Left kidney (tissue), 8 donors: ENCODE results near the gene FBL. TPM values are rescaled to one million over a fixed set of nuclear protein-coding genes. Genes with fewer than 3 reads are reported as not detected.
"Not testable (repeated sequence)": the region's sequence is repeated elsewhere in the genome, so short reads cannot be mapped to it uniquely, and the experiment has no call there.

Experiments
- DNase-seq: peaks from one replicate; pipeline ENCODE4 v3.0.0-alpha.2; 2013
- long read RNA-seq, 8 donors: transcript quantifications; one replicate each; lab custom pipeline, GENCODE V29; 2026
- polyA plus RNA-seq: library from polyadenylated mRNA; unstranded; fragments of 120-200 nt; gene quantifications from one replicate; pipeline ENCODE4 v1.2.1, GENCODE V29; 2013; ENCODE audit not compliant: insufficient read length

Gene FBL
- 296 TPM for polyA plus RNA-seq
- long read RNA-seq, donor 1, transcript FBL-201 (9 exons, 1,160 nt) = major isoform, 43 of 119 reads
- long read RNA-seq, donor 1, partial matches to known transcripts = 70 of 119 reads
- long read RNA-seq, donor 1, other reads (novel, unspliced or antisense) = 6 of 119 reads
- long read RNA-seq, donor 2, transcript FBL-201 (9 exons, 1,160 nt) = major isoform, 52 of 101 reads
- long read RNA-seq, donor 2, partial matches to known transcripts = 37 of 101 reads
- long read RNA-seq, donor 2, other reads (novel, unspliced or antisense) = 10 of 101 reads
- long read RNA-seq, donor 3, transcript FBL-201 (9 exons, 1,160 nt) = major isoform, 35 of 58 reads
- long read RNA-seq, donor 3, partial matches to known transcripts = 20 of 58 reads
- long read RNA-seq, donor 3, other reads (novel, unspliced or antisense) = 0 of 58 reads
- long read RNA-seq, donor 4, transcript FBL-201 (9 exons, 1,160 nt) = major isoform, 10 of 16 reads
- long read RNA-seq, donor 4, partial matches to known transcripts = 6 of 16 reads
- long read RNA-seq, donor 4, other reads (novel, unspliced or antisense) = 0 of 16 reads
- long read RNA-seq, donor 5, transcript FBL-201 (9 exons, 1,160 nt) = major isoform, 116 of 225 reads
- long read RNA-seq, donor 5, partial matches to known transcripts = 87 of 225 reads
- long read RNA-seq, donor 5, other reads (novel, unspliced or antisense) = 19 of 225 reads
- long read RNA-seq, donor 6, transcript FBL-201 (9 exons, 1,160 nt) = major isoform, 66 of 160 reads
- long read RNA-seq, donor 6, partial matches to known transcripts = 77 of 160 reads
- long read RNA-seq, donor 6, other reads (novel, unspliced or antisense) = 14 of 160 reads
- long read RNA-seq, donor 7, transcript FBL-201 (9 exons, 1,160 nt) = major isoform, 77 of 186 reads
- long read RNA-seq, donor 7, partial matches to known transcripts = 101 of 186 reads
- long read RNA-seq, donor 7, other reads (novel, unspliced or antisense) = 6 of 186 reads
- long read RNA-seq, donor 8, transcript FBL-201 (9 exons, 1,160 nt) = major isoform, 23 of 42 reads
- long read RNA-seq, donor 8, partial matches to known transcripts = 17 of 42 reads
- long read RNA-seq, donor 8, other reads (novel, unspliced or antisense) = 0 of 42 reads

DNA sequence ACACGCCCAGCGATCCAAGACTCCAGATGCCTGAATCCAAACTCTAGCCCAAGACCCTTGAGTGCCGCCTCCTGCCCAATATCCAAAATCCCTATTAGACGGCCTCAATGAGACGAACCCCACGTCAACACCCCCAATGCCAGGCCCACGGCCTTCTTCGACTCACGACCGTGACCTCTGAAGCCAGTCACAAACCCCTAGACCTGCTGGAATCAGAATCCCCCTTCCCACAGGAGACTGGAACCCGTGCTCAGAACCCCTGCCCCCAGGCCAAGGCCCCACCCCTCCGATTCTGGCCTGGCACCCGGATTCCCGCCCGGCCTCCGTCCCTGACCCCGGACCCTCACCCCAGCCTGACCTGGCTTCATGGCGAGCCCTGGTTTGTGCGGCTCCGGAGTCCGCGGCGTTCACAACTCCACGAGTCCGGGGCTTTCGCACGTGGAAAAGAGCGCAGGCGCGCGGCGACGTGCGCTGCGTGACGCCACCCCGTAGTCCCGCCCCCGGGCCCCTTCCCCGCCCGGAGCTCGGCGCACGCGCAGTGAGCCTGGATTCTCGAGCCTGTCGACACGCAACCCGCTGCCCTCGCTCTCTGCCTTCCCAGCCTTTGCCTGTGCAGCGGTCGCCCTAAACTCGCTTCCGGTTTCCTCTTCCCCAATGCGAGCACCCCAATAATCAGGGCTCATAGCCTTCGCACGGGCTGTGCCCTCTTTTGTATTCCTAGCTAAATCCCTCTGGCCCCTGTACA is at the start of gene FBL:
Gene FBL, minus strand, starts transcription at position 447 of the 745 bp plus-strand sequence. Its CDS starts 79 bp downstream, at position 368.
- peak; percentile 91 for DNase-seq

GRCh38 chr19:39895096-39895495 is 48.9 kb upstream of the FBL start:
- DNase-seq = not testable (repeated sequence)

GRCh38 chr19:39894236-39894606 is 48.0 kb upstream of the FBL start:
- DNase-seq = not testable (repeated sequence)

DNA sequence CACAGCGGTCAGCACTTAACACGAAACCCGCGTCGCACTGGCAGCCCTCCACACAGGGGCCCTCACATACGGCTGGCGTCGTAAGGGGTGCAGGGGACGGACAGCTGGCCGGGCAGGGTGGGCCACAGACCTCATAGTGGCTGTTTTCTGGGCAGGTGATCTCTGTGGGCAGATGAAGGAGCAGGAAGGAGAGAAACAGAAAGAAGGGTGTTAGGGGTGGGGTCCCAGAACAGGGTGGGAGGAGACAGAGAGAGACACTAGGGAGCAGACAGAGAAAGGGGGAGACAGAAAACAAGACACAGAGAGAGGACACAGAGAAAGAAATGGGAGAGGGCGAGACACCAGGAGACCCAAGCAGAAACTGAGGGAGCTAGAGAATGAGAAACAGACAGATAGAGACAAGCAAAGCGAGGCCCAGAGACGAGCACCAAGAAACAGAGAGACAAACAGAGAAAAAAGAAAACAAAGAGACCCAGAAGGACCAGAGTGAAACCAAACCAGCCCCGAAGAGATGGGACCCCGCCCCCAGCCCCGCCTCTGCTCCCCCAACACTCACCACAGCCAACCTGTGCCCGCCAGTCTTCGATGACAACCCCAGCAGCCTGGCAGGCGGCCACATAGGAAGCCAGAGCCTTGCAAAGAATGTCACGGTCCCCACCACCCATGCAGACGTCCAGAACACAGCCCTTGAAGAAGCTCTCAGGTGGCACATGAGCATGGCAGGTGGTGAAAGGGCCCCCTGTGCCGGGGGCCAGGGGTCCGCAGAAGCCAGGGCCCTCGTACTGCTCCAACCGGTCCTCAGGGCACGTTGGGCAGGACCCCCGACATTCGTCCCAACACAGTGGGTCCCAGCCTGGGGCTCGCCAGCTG is 47.4 kb upstream of the FBL start:
- not testable (repeated sequence) for DNase-seq

DNA sequence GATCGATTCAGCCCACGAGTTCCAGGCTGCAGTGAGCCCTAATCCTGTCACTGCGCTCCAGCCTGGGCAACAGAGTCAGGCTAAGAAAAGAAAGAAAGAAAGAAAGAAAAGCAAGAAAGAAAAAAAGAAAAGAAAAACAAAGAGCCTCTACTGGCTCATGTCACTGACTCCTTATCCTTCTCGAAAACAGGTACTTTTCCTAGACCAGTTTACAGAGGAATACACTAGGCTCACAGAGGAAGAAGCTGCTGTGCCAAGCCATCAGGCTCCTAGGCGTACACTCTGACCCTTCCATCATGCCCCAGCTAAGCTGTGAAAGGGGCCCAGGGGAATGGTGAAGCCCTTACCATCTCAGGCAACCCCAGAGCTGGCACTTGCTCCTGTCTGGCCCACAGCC is 46.3 kb upstream of the FBL start:
- DNase-seq = not testable (repeated sequence)

DNA sequence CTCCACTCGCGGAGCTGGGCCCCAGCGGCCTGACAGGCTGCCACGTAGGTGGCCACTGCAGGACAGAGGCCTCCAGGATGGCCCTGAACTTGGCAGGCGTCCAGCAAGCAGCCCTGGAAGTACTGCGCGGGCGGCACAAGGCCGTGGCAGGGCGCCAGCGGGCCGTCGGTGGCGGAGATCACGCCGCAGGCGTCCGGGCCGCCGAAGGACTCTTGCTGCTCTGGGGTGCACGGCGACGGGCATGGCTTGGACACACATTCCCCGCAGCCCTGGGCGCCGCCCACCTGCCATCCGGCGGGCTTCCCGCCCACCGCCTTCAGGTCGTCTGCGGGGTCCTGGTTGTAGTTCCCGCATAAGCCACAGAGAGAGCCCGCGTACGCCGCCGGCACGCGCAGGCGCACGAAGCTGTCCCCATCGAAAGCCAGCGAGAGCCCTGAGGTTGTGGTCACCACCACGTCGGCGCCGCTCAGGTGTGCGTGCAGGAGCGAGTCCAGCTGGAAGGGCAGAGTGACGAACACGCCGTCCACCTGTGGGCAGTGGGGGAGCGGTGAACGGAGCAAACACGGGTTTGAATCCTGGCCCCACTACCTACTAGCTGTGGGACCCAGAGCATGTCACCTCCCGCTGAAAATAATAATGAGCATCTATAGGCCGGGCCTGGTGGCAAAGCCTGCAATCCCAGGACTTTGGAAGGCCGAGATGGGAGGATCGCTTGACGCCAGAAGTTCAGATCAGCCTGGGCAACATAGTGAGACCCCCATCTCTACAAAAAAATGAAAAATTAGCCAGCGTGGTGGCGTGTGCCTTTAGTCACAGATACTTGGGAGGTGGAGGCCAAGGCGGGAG is 45.7 kb upstream of the FBL start:
- peak; percentile 12 for DNase-seq

- DNase-seq = no peak
Observed at GRCh38 chr19:39890755-39891551, 44.8 kb upstream of the FBL start.

- not testable (repeated sequence) for DNase-seq
Observed at GRCh38 chr19:39889872-39890754, 43.9 kb upstream of the FBL start.

GRCh38 chr19:39887456-39887951 is 41.3 kb upstream of the FBL start:
- DNase-seq = not testable (repeated sequence)

DNA sequence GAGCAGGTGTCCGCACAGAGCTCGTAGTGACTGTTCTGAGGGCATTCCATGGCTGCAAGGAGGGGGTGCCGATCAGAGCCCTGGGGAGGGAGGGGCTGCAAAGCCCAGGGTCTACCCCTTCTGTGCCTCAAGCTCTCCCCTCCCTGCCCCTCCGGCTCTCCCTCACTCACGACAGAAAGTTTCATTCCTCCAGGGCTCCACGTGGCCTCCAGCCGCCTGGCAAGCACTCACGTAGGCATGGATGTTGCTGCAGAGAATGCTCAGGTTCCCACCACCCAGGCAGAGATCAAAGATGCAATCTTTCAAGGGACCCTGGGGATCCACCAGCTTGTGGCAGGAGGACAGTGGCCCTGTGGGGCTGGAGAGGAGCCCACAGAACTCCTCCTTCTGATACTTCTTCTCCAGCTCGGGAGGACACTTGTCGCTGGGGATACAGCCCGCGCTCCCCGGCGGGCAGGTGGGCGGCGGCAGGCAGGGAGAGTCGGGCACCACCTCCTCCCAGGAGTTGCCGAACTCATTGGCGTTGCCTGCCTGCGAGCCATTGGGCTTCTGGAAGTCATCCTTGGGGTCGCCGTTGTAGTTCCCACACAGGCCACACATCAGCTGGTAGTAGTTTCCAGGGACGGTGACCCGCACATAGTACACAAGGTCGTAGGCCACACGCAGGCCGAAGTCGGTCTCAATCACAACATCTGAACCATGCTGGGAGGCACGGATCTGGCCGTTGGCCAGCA is 39.8 kb upstream of the FBL start:
- not testable (repeated sequence) for DNase-seq

DNA sequence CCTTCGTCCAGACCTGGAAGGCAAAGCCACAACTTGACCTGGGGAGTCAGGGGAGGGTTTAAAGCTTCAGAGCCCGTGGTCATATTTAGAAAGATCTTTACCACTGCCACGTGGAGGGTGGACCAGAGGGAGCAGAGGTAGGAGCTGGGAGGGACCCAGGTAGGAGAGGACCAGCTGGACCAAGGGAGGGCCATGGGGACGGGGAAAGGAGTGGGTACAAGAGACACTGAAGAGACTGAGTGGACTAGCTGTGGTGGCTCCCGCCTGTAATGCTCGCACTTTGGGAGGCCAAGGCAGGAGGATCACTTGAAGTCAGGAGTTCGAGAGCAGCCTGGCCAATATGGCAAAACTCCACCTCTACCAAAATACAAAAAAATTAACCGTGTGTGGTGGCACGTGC is 38.5 kb upstream of the FBL start:
- DNase-seq = not testable (repeated sequence)

- DNase-seq = not testable (repeated sequence)
Observed at GRCh38 chr19:39882645-39883044, 36.5 kb upstream of the FBL start.

DNA sequence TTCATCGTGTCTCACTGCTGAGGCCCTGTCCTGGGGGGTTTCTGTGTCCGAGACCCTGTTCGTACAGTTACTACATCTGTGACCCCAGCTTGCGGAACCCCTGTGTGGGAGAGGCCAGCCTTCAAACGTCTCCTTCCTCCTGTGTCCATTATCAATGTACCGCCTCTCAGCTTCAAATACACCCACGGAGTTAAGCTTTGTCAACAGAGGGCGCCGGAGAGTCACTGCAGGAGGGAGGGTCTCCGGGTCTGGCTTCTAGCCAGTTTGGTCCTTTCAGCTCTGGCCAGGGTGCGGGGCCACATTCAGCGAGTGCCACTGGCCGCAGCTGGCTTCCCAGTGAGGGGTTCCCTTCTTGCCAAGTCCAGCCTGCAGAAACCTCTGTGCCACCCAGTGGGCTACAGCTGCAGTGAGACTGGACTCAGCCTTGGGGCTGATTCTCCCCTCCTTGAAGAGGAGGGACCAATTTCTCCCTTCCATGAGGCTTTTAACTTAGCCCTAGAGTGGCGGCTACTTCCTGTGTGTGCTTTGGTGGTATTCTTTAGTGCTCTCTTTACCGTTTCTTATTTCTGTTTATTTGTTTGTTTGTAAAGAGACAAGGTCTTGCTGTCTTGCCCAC is 35.4 kb upstream of the FBL start:
- peak; percentile 42 for DNase-seq

- DNase-seq = not testable (repeated sequence)
Observed at GRCh38 chr19:39880241-39880640, 34.1 kb upstream of the FBL start.

DNA sequence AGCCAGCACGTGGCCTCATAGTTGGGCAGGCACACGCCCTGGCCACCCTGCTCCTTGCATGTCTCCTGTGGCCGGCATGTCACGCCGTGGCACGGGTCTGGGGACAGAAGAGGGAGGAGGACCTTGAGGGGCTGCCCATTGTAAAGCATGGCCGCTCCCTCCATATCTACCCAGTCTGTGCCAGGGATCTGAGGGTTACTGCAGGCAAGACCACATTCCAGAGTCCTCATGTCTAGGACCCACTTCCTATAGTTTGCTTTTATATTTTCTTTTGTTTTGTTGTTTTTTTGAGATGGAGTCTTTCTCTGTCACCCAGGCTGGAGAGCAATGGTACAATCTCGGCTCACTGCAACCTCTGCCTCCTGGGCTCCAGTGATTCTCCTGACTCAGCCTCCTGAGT is 33.6 kb upstream of the FBL start:
- DNase-seq = not testable (repeated sequence)

DNA sequence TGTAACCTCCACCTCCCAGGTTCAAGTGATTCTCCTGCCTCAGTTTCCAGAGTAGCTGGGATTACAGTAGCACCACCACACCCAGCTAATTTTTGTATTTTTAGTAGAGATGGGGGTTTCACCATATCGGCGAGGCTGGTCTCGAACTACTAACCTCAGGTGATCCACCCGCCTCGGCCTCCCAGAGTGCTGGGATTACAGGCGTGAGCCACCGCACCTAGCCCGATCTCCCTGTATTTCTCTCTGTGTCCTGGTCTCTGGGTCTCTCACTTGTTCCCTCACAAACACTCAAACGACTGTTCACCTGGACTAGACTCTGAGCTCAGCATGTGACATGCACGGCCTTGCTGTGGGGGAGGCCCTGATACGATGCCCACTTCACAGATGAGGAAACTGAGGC is 32.7 kb upstream of the FBL start:
- DNase-seq = not testable (repeated sequence)
